H9 (cell line): ENCODE results near the gene VSTM4. TPM values are rescaled to one million over a fixed set of nuclear protein-coding genes. Genes with fewer than 3 reads are reported as not detected.

Source experiments
- DNase-seq: peaks from one replicate; pipeline ENCODE4 v3.0.0-alpha.2; 2017
- H2AFZ ChIP-seq: one replicate; pipeline ENCODE4 v1.6.1; 2013; ENCODE audit warnings: mild to moderate bottlenecking, low read length, control low read depth, moderate library complexity
- H2AK5ac ChIP-seq: 2 replicates; pipeline ENCODE4 v1.6.1; 2013; ENCODE audit warnings: low read length, control low read depth, mixed read lengths; ENCODE audit not compliant: insufficient read length
- H2BK120ac ChIP-seq: one replicate; pipeline ENCODE4 v1.6.1; 2013; ENCODE audit warnings: low read depth, mild to moderate bottlenecking, low read length, control low read depth, inconsistent platforms; ENCODE audit not compliant: poor library complexity, severe bottlenecking
- H2BK12ac ChIP-seq: 2 replicates; pipeline ENCODE4 v1.6.1; 2013; ENCODE audit warnings: low read length, control low read depth, mixed read lengths, low read depth; ENCODE audit not compliant: insufficient read length
- H2BK15ac ChIP-seq: 2 replicates; pipeline ENCODE4 v1.6.1; 2013; ENCODE audit warnings: low read depth, low read length, control low read depth
- H2BK20ac ChIP-seq: one replicate; pipeline ENCODE4 v1.6.1; 2013; ENCODE audit warnings: low read depth, mild to moderate bottlenecking, low read length, control low read depth, inconsistent platforms; ENCODE audit not compliant: poor library complexity, severe bottlenecking
- H2BK5ac ChIP-seq: 2 replicates; pipeline ENCODE4 v1.6.1; 2013; ENCODE audit warnings: low read length, control low read depth, mixed read lengths; ENCODE audit not compliant: insufficient read length
- H3K14ac ChIP-seq: 2 replicates; pipeline ENCODE4 v1.6.1; 2013; ENCODE audit warnings: low read length, control low read depth; ENCODE audit not compliant: insufficient read depth
- H3K18ac ChIP-seq: 2 replicates; pipeline ENCODE4 v1.6.1; 2013; ENCODE audit warnings: low read depth, mild to moderate bottlenecking, mixed read lengths, low read length, control low read depth; ENCODE audit not compliant: insufficient read length
- H3K23ac ChIP-seq: 2 replicates; pipeline ENCODE4 v1.6.1; 2013; ENCODE audit warnings: low read length, control low read depth, mixed read lengths, low read depth; ENCODE audit not compliant: insufficient read length
- H3K23me2 ChIP-seq: 2 replicates; pipeline ENCODE4 v1.6.1; 2013; ENCODE audit warnings: low read depth, mild to moderate bottlenecking, mixed read lengths, low read length, control low read depth; ENCODE audit not compliant: insufficient read length, poor library complexity, severe bottlenecking
- H3K27ac ChIP-seq: 2 replicates; pipeline ENCODE4 v1.5.1; 2013; ENCODE audit warnings: low read length, control low read depth, mixed read lengths, low read depth; ENCODE audit not compliant: insufficient read length
- H3K27me3 ChIP-seq: 2 replicates; pipeline ENCODE4 v1.6.1; 2013; ENCODE audit warnings: low read length, control low read depth, inconsistent platforms; ENCODE audit not compliant: insufficient read depth
- H3K4ac ChIP-seq: 2 replicates; pipeline ENCODE4 v1.6.1; 2013; ENCODE audit warnings: low read depth, mild to moderate bottlenecking, control low read depth, inconsistent platforms, low read length, moderate library complexity
- H3K4me1 ChIP-seq: 2 replicates; pipeline ENCODE4 v1.6.1; 2013; ENCODE audit warnings: low read length, control low read depth, inconsistent platforms; ENCODE audit not compliant: insufficient read depth
- H3K4me2 ChIP-seq: 2 replicates; pipeline ENCODE4 v1.6.1; 2013; ENCODE audit warnings: low read length, control low read depth, mixed read lengths; ENCODE audit not compliant: insufficient read length, insufficient read depth
- H3K56ac ChIP-seq: 2 replicates; pipeline ENCODE4 v1.6.1; 2013; ENCODE audit warnings: low read depth, mild to moderate bottlenecking, mixed read lengths, low read length, control low read depth; ENCODE audit not compliant: insufficient read length
- H3K79me1 ChIP-seq: 2 replicates; pipeline ENCODE4 v1.6.1; 2013; ENCODE audit warnings: low read depth, mild to moderate bottlenecking, moderate library complexity, low read length, control low read depth, inconsistent platforms; ENCODE audit not compliant: insufficient read depth, poor library complexity, severe bottlenecking
- H3K79me2 ChIP-seq: 2 replicates; pipeline ENCODE4 v1.6.1; 2013; ENCODE audit warnings: low read length, control low read depth, inconsistent platforms; ENCODE audit not compliant: insufficient read depth
- H3K9ac ChIP-seq: 2 replicates; pipeline ENCODE4 v1.6.1; 2013; ENCODE audit warnings: low read length, control low read depth, mixed read lengths; ENCODE audit not compliant: insufficient read length; ENCODE audit errors: extremely low read depth
- H3K9me3 ChIP-seq: one replicate; pipeline ENCODE4 v1.6.1; 2013; ENCODE audit warnings: low read depth, low read length, inconsistent platforms; ENCODE audit not compliant: control insufficient read depth
- H3T11ph ChIP-seq: one replicate; pipeline ENCODE4 v1.6.1; 2013; ENCODE audit warnings: mild to moderate bottlenecking, low read length, control low read depth, inconsistent platforms
- H4K20me1 ChIP-seq: one replicate; pipeline ENCODE4 v1.6.1; 2013; ENCODE audit not compliant: control insufficient read depth, insufficient read length, insufficient read depth
- H4K5ac ChIP-seq: 2 replicates; pipeline ENCODE4 v1.6.1; 2013; ENCODE audit warnings: low read depth, mild to moderate bottlenecking, mixed read lengths, low read length, control low read depth; ENCODE audit not compliant: insufficient read length
- H4K8ac ChIP-seq: replicated peaks from 2 replicates; pipeline ENCODE4 v1.6.1; 2013; ENCODE audit warnings: low read length, control low read depth, mixed read lengths, low read depth; ENCODE audit not compliant: insufficient read length
- H4K91ac ChIP-seq: 2 replicates; pipeline ENCODE4 v1.6.1; 2013; ENCODE audit warnings: low read depth, mild to moderate bottlenecking, moderate library complexity, mixed read lengths, low read length, control low read depth; ENCODE audit not compliant: insufficient read length
- H3K27ac Mint-ChIP-seq, 3 experiments: 2 replicates in 2 of 3; 3 replicates in 1 of 3; pipeline ENCODE4 v1.8.0; 2020 to 2021; ENCODE audit warnings: mixed read lengths in 3 of 3, mild to moderate bottlenecking in 1 of 3, moderate library complexity in 1 of 3
- H3K27me3 Mint-ChIP-seq: 2 replicates; pipeline ENCODE4 v1.8.0; 2021; ENCODE audit warnings: low read depth, mild to moderate bottlenecking, moderate library complexity, mixed read lengths
- H3K36me3 Mint-ChIP-seq, 3 experiments: 2 replicates in 2 of 3; 3 replicates in 1 of 3; pipeline ENCODE4 v1.8.0; 2020 to 2021; ENCODE audit warnings: low read depth in 3 of 3, mixed read lengths in 3 of 3; ENCODE audit not compliant: insufficient read depth in 1 of 3
- H3K4me1 Mint-ChIP-seq, 2 experiments: 2 replicates each; pipeline ENCODE4 v1.8.0; 2020; ENCODE audit warnings: mixed read lengths in 2 of 2
- H3K4me3 Mint-ChIP-seq, 2 experiments: 2 replicates in 1 of 2; 3 replicates in 1 of 2; pipeline ENCODE4 v1.8.0; 2020 to 2021; ENCODE audit warnings: mild to moderate bottlenecking in 2 of 2, mixed read lengths in 2 of 2, moderate library complexity in 1 of 2
- H3K9me3 Mint-ChIP-seq, 2 experiments: 2 replicates in 1 of 2; 3 replicates in 1 of 2; pipeline ENCODE4 v1.8.0; 2020; ENCODE audit warnings: mild to moderate bottlenecking in 2 of 2, mixed read lengths in 2 of 2, moderate library complexity in 1 of 2
- CTCF ChIP-seq: fragments of 200-600 bp; sonication (generic); conservative IDR thresholded peaks from 3 replicates; pipeline ENCODE4 v1.8.0; 2021; ENCODE audit warnings: antibody characterized with exemption, mild to moderate bottlenecking
- WGBS: extraction: QIAGEN DNeasy Blood & Tissue Kit; methylation state at CpG from one replicate; pipeline ENCODE4 v1.1.7; 2013; ENCODE audit warnings: missing lambda C conversion rate, low lambda C conversion rate, mixed read lengths; ENCODE audit not compliant: insufficient read length; ENCODE audit errors: extremely low coverage; 5-methylcytosine and 5-hydroxymethylcytosine counted together
- total RNA-seq: library from RNA; stranded (reverse); gene quantifications from 2 replicates; pipeline ENCODE4 v1.2.1, GENCODE V29; 2021

The VSTM4 gene
- total RNA-seq, 1 experiment from 2014 or later, result 0.44 TPM

- Mint-ChIP-seq H3K9me3 (peaks cover 0 to 6% of the 10 kb centered on the region in 2 experiments; a peak in 2 of 5 replicates), H3K36me3 (peaks cover 0 to 9% (median 0%) of the 10 kb centered on the region in 3 experiments; a peak in 3 of 7 replicates), H3K4me1 (peaks cover 26 to 29% of the 10 kb centered on the region in 2 experiments), H3K4me3 (no peak overlapping the region), H3K27me3 (peaks cover 5% of the 10 kb centered on the region; the same call in 1 of the 2 replicates), H3K27ac (no peak overlapping the region)
- H3K14ac ChIP-seq, result no peak overlapping the region
- no peaks in the 10 kb centered on the region for H3K9me3 ChIP-seq
- no peak for TF ChIP-seq CTCF
- H3T11ph ChIP-seq, result no peak overlapping the region
- H3K27ac ChIP-seq, result no peak overlapping the region
- no peak overlapping the region for H3K9ac ChIP-seq
- H3K4me1 ChIP-seq, result no peaks in the 10 kb centered on the region; the same call in 1 of the 2 replicates
- H3K23ac ChIP-seq, result no peak overlapping the region
- no peaks in the 10 kb centered on the region for H3K23me2 ChIP-seq
- no peak overlapping the region for H3K18ac ChIP-seq
- H2AK5ac ChIP-seq, result no peak overlapping the region
- H3K79me2 ChIP-seq, result no peaks in the 10 kb centered on the region
- no peak overlapping the region for H3K4ac ChIP-seq
- H4K5ac ChIP-seq, result no peak overlapping the region
- no peak overlapping the region for H2BK5ac ChIP-seq
- H2BK120ac ChIP-seq, result no peak overlapping the region
- no peak overlapping the region for H3K56ac ChIP-seq
- no peak overlapping the region for H2BK12ac ChIP-seq
- no peak for DNase-seq
- no peaks in the 10 kb centered on the region for H3K79me1 ChIP-seq
- H4K20me1 ChIP-seq, result no peaks in the 10 kb centered on the region
- no peak overlapping the region for H2BK20ac ChIP-seq
- no peaks in the 10 kb centered on the region for H3K27me3 ChIP-seq
- no peak overlapping the region for H4K8ac ChIP-seq
- H4K91ac ChIP-seq, result no peak overlapping the region
- H2AFZ ChIP-seq, result no peak overlapping the region
- WGBS, result no CpG with 5 or more reads among the region's 3 CpGs
- H3K4me2 ChIP-seq, result no peak overlapping the region
- no peak overlapping the region for H2BK15ac ChIP-seq
These were observed 41.9 kb upstream of the VSTM4 start for GRCh38 chr10:49157229-49157628.
